Esophagus squamous epithelium (tissue), 5 donors: ENCODE measurements around the gene MANEA. TPM values are rescaled to one million over a fixed set of nuclear protein-coding genes. Genes with fewer than 3 reads are reported as not detected.

Source experiments
- DNase-seq: peaks from one replicate; lab custom pipeline; 2025; lab: John Stamatoyannopoulos, UW
- H3K27ac ChIP-seq, 4 donors: fragments of 200-600 bp; sonication (generic); one replicate each; pipeline ENCODE4 v1.5.1; 2016 to 2019; ENCODE audit warnings: mild to moderate bottlenecking in 1 of 4
- H3K27me3 ChIP-seq, 4 donors: fragments of 200-600 bp; sonication (generic); 1 replicate in 3 of 4; 2 replicates in 1 of 4; pipeline versions ENCODE4 v1.5.1 to v1.6.0; 2017 to 2021; ENCODE audit warnings: antibody characterized with exemption in 1 of 4
- H3K36me3 ChIP-seq, 3 donors: fragments of 200-600 bp; sonication (generic); one replicate each; pipeline ENCODE4 v1.5.1; 2016 to 2019
- H3K4me1 ChIP-seq, 3 donors: fragments of 200-600 bp; sonication (generic); one replicate each; pipeline ENCODE4 v1.5.1; 2017 to 2019
- H3K4me3 ChIP-seq, 4 donors: fragments of 200-600 bp; sonication (generic); 1 replicate in 3 of 4; 2 replicates in 1 of 4; pipeline ENCODE4 v1.5.1; 2016 to 2019; ENCODE audit warnings: mild to moderate bottlenecking in 2 of 4, moderate library complexity in 1 of 4
- H3K9me3 ChIP-seq, 3 donors: fragments of 200-600 bp; sonication (generic); one replicate each; pipeline ENCODE4 v1.5.1; 2016 to 2019
- POLR2A ChIP-seq, 4 donors: fragments of 450-650 bp; IDR thresholded peaks; one replicate each; pipeline ENCODE4 v1.6.1; 2017; ENCODE audit warnings: antibody characterized with exemption in 4 of 4, mild to moderate bottlenecking in 4 of 4, moderate library complexity in 3 of 4
- WGBS, 2 donors: methylation state at CpG; one replicate each; pipeline ENCODE4 v1.1.5; 2018; 5-methylcytosine and 5-hydroxymethylcytosine counted together
- intact Hi-C: fragments of 100-400 bp; cut with DNase I; formaldehyde crosslinking; loops from one replicate; pipeline ENCODE4 v1.15.0; 2022
- total RNA-seq, 4 donors: library from RNA; depleted of rRNA; stranded (reverse); fragments of >200 nt; gene quantifications; one replicate each; pipeline ENCODE4 v1.1.0, GENCODE V29; 2016
- TF ChIP-seq, protein P1 (sequence below), 6 experiments: fragments of 450-650 bp in 4 of 6; fragments of 200-600 bp in 2 of 6; sonication (generic) in 2 of 6; IDR thresholded peaks; one replicate each; pipeline ENCODE4 v1.5.1; 2016 to 2019; ENCODE audit warnings: antibody characterized with exemption in 6 of 6, mild to moderate bottlenecking in 4 of 6, moderate library complexity in 4 of 6
- donor health status: DM: yes; HTN: yes; CAD: no.

Gene MANEA
- total RNA-seq, 4 donors from 2014 or later = 5.5 to 9.7 (median 8.3) TPM

DNA sequence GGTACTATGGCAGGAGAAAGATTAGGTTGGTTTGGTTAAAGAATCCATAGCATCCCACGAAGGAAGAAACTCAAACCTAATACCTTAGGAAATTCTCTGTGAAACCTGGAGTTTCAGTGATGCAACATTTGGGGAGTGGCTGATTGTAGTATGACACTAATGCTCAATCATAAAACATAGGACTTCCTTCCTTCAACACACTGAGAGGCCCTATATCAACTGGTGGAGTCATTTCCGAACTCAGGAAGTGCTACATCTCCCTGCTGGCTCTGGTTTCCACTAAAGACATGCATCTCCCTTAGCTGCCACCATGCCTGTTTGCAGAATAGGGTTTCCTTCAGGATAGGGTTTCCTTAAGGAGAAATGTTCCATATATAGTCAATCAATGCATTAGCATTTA lies 5.2 kb upstream of the MANEA start:
- 57 to 78% methylated on average over 2 of the region's 2 CpGs for WGBS, 2 donors

DNA sequence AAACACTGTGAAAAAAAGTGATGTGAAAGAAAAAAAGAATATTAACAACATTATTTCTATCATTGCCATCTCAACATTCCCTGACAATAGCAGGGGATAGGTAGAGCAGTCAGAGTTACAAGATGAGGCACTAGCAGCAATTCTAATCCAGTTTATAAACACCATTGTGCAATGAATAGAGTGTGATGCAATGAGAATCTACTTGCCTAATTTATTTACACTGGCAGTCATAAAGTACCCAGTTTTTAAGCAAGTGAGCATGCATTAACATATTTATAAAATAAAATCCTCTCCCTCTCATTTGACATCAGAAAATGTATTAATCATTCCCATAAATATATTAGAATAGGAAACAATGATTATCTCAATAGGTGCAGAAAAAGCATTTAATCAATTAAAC lies 2.5 kb upstream of the MANEA start:
- TF ChIP-seq POLR2A (IDR thresholded peaks at IDR 0.05) = no peak
- TF ChIP-seq, protein P1, sequence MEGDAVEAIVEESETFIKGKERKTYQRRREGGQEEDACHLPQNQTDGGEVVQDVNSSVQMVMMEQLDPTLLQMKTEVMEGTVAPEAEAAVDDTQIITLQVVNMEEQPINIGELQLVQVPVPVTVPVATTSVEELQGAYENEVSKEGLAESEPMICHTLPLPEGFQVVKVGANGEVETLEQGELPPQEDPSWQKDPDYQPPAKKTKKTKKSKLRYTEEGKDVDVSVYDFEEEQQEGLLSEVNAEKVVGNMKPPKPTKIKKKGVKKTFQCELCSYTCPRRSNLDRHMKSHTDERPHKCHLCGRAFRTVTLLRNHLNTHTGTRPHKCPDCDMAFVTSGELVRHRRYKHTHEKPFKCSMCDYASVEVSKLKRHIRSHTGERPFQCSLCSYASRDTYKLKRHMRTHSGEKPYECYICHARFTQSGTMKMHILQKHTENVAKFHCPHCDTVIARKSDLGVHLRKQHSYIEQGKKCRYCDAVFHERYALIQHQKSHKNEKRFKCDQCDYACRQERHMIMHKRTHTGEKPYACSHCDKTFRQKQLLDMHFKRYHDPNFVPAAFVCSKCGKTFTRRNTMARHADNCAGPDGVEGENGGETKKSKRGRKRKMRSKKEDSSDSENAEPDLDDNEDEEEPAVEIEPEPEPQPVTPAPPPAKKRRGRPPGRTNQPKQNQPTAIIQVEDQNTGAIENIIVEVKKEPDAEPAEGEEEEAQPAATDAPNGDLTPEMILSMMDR (IDR thresholded peaks at IDR 0.05) = no peak
- Histone ChIP-seq H3K27ac (no peak overlapping the region), H3K36me3 (no peaks in the 10 kb centered on the region), H3K9me3 (no peaks in the 10 kb centered on the region), H3K27me3 (no peaks in the 10 kb centered on the region), H3K4me3 (peak overlapping the region in 1 of 4 donors; percentile 79), H3K4me1 (peaks cover 0 to 46% (median 4%) of the 10 kb centered on the region in 3 donors)
- no peak for DNase-seq
- intact Hi-C loops = no loop called here

More for the DNA sequence above, 5.2 kb upstream of the MANEA start:
- no peak overlapping the region for H3K4me3 ChIP-seq
- intact Hi-C loops = no loop called here
- H3K27ac ChIP-seq = no peak overlapping the region
- no peaks in the 10 kb centered on the region for H3K9me3 ChIP-seq
- H3K27me3 ChIP-seq = no peaks in the 10 kb centered on the region
- no peaks in the 10 kb centered on the region for H3K36me3 ChIP-seq
- DNase-seq = no peak
- TF ChIP-seq POLR2A (IDR thresholded peaks at IDR 0.05) = no peak
- TF ChIP-seq, protein P1 (IDR thresholded peaks at IDR 0.05) = no peak
- H3K4me1 ChIP-seq = peaks cover 0 to 33% (median 4%) of the 10 kb centered on the region in 3 donors

DNA sequence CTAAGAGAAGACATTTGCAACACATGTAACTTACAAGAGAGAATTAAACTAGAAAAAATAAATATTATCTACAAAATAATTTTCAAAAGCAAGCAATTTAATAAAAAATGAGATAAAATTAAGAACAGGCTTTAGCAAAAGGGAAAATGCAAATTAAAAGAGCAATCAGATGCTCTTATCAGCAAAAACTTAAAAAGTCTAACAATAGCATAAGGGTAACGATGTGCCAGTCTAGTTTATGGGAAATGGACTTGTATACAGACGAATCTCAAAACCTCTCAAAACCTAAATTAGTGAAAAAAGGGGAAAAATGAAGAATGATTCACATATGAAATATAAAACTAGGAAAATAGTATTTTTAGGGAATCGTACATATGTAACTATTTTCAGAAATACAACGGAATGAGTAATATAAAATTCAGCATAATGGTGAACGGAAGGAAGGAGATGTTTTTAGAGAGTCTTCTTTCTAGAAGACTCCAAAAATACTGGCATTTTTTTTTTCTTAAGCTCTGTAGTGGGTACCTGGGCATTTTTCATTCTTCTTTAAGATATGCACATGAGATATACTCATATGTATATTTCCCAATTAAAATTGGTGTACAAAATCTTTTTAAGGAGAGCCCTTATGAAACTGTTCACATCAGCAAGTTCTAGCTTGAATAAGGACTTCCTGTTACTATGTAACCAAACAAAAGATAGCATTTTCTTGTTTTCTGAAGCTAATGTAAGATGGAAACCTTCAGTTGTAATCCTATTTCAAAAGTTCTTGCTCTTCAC lies 927 bp upstream of the MANEA start:
- Histone ChIP-seq H3K36me3 (no peaks in the 10 kb centered on the region), H3K27me3 (no peaks in the 10 kb centered on the region), H3K9me3 (no peaks in the 10 kb centered on the region), H3K27ac (peak overlapping the region; percentile 91 to 96 (median 96)), H3K4me1 (peaks cover 0 to 46% (median 4%) of the 10 kb centered on the region in 3 donors), H3K4me3 (peak overlapping the region; percentile 69 to 87 (median 78))
- TF ChIP-seq POLR2A (IDR thresholded peaks at IDR 0.05) = no peak
- TF ChIP-seq, protein P1 (IDR thresholded peaks at IDR 0.05) = no peak
- WGBS, 2 donors = 5 to 10% methylated on average over 5 of the region's 5 CpGs
- intact Hi-C loops = no loop called here
- DNase-seq = no peak

- intact Hi-C loops = no loop called here
- DNase-seq = no peak
- Histone ChIP-seq H3K27ac (peak overlapping the region; percentile 91 to 96 (median 96)), H3K4me3 (peak overlapping the region; percentile 69 to 87 (median 78)), H3K9me3 (no peaks in the 10 kb centered on the region), H3K27me3 (no peaks in the 10 kb centered on the region), H3K4me1 (peaks cover 0 to 44% (median 4%) of the 10 kb centered on the region in 3 donors), H3K36me3 (no peaks in the 10 kb centered on the region)
- 0% methylated on average over 3 of the region's 3 CpGs for WGBS, 2 donors
- TF ChIP-seq, protein P1 (IDR thresholded peaks at IDR 0.05) = no peak
Observed at GRCh38 chr6:95576998-95577303, 384 bp upstream of the MANEA start.

- Histone ChIP-seq H3K4me1 (peaks cover 0 to 41% (median 4%) of the 10 kb centered on the region in 3 donors), H3K36me3 (no peaks in the 10 kb centered on the region), H3K27ac (peak overlapping the region; percentile 91 to 96 (median 96)), H3K9me3 (no peaks in the 10 kb centered on the region), H3K4me3 (peak overlapping the region; percentile 69 to 87 (median 78)), H3K27me3 (no peaks in the 10 kb centered on the region)
- TF ChIP-seq POLR2A (IDR thresholded peaks at IDR 0.05) = no peak
- TF ChIP-seq, protein P1 (IDR thresholded peaks at IDR 0.05) = no peak
- intact Hi-C loops = no loop called here
- WGBS, 2 donors = 3 to 6% methylated on average over 3 to 10 of the region's 10 CpGs
- DNase-seq = no peak
Observed at GRCh38 chr6:95578106-95578410, 723 bp downstream of the MANEA start.
